KMS-11 (cell line): Measurements from ENCODE around the gene UXT.
A peak's percentile ranks its signal among the peaks of the same experiment; 100 is the strongest.

Experiments used
- H2AFZ ChIP-seq: fragments of 200-600 bp; sonication (generic); 2 replicates; pipeline ENCODE4 v1.6.1; 2016; ENCODE audit warnings: antibody characterized with exemption, mixed run types, low read depth
- H3K27ac ChIP-seq: fragments of 200-600 bp; sonication (generic); 2 replicates; pipeline ENCODE4 v1.6.1; 2016; ENCODE audit warnings: mild to moderate bottlenecking, mixed run types
- H3K27me3 ChIP-seq: fragments of 200-600 bp; sonication (generic); 2 replicates; pipeline ENCODE4 v1.6.1; 2017; ENCODE audit warnings: mild to moderate bottlenecking, low read depth, mixed run types, moderate library complexity; ENCODE audit not compliant: insufficient read depth
- H3K36me3 ChIP-seq: fragments of 200-600 bp; sonication (generic); 2 replicates; pipeline ENCODE4 v1.6.1; 2017; ENCODE audit warnings: mild to moderate bottlenecking, mixed run types; ENCODE audit not compliant: insufficient read depth
- H3K4me1 ChIP-seq: fragments of 200-600 bp; sonication (generic); 2 replicates; pipeline ENCODE4 v1.6.1; 2016; ENCODE audit warnings: mild to moderate bottlenecking, low read depth, mixed run types; ENCODE audit not compliant: poor library complexity, severe bottlenecking
- H3K4me2 ChIP-seq: fragments of 200-600 bp; sonication (generic); 2 replicates; pipeline ENCODE4 v1.7.0; 2016; ENCODE audit warnings: mild to moderate bottlenecking, mixed run types
- H3K4me3 ChIP-seq: fragments of 200-600 bp; sonication (generic); IDR thresholded peaks from 2 replicates; pipeline ENCODE4 v1.6.1; 2017; ENCODE audit warnings: low read depth, low read length, mixed read lengths; ENCODE audit not compliant: insufficient read depth
- H3K79me2 ChIP-seq: fragments of 200-600 bp; sonication (generic); 2 replicates; pipeline ENCODE4 v1.6.1; 2016; ENCODE audit warnings: low read depth, mixed run types; ENCODE audit not compliant: insufficient read depth
- H3K9ac ChIP-seq: fragments of 200-600 bp; sonication (generic); 2 replicates; pipeline ENCODE4 v1.6.1; 2016; ENCODE audit warnings: mild to moderate bottlenecking, mixed run types
- H4K20me1 ChIP-seq: fragments of 200-600 bp; sonication (generic); 2 replicates; pipeline ENCODE4 v1.6.1; 2016; ENCODE audit warnings: mild to moderate bottlenecking, mixed run types; ENCODE audit not compliant: insufficient read depth
- TF ChIP-seq, protein P1 (sequence below): fragments of 200-600 bp; sonication (generic); conservative IDR thresholded peaks from 2 replicates; pipeline ENCODE4 v1.6.1; 2017; ENCODE audit warnings: low read depth, mild to moderate bottlenecking, antibody characterized with exemption, low read length, moderate library complexity, mixed read lengths

Gene UXT

DNA sequence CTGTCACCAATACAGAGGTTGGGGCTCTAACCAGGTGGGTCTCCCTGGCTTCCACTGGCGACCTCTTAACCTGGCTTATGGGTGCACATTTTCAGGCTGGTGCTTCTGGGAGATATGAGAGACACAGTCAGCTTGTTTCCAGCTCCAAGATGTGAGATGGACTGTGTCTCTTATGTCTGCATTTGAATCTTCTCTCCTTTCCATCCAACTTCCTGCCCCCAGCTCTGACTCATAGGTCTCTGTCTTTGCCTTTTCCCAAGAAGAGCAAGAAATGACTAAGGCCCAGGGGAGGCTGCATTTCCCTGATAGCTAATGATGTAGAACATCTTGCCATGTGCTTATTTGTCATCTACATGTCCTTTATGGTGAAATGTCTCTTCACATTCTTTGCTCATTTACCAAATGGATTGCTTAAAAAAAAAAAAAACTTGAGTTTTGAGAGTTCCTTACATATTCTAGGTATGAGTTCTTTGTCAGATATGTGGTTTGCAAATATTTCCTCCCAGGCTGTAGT, 3.2 kb upstream of the UXT start:
- Histone ChIP-seq H3K27ac (no peak overlapping the region), H3K4me1 (peaks cover 11% of the 10 kb centered on the region), H3K4me2 (no peak overlapping the region), H3K27me3 (no peaks in the 10 kb centered on the region), H4K20me1 (no peaks in the 10 kb centered on the region), H3K9ac (no peak overlapping the region), H3K79me2 (no peaks in the 10 kb centered on the region), H3K36me3 (no peaks in the 10 kb centered on the region), H3K4me3 (no peak overlapping the region), H2AFZ (no peak overlapping the region)
- TF ChIP-seq, protein P1, sequence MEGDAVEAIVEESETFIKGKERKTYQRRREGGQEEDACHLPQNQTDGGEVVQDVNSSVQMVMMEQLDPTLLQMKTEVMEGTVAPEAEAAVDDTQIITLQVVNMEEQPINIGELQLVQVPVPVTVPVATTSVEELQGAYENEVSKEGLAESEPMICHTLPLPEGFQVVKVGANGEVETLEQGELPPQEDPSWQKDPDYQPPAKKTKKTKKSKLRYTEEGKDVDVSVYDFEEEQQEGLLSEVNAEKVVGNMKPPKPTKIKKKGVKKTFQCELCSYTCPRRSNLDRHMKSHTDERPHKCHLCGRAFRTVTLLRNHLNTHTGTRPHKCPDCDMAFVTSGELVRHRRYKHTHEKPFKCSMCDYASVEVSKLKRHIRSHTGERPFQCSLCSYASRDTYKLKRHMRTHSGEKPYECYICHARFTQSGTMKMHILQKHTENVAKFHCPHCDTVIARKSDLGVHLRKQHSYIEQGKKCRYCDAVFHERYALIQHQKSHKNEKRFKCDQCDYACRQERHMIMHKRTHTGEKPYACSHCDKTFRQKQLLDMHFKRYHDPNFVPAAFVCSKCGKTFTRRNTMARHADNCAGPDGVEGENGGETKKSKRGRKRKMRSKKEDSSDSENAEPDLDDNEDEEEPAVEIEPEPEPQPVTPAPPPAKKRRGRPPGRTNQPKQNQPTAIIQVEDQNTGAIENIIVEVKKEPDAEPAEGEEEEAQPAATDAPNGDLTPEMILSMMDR = no peak

DNA sequence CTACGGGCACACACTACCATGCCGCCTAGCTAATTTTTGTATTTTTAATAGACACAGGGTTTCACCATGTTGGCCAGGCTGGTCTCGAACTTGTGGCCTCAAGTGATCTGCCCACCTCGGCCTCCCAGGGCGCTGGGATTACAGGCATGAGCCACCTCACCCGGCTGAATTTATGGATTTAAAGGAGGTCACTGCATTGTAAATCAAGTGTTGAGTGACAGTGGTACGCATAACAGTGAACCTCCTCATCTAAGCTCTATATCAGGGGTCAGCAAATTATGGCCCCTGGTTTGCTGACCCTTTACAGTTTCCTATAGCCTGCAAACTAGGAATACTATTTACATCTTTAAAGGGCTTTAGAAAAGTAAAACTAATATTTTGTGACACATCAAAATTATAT, 2.6 kb upstream of the UXT start:
- H4K20me1 ChIP-seq = no peaks in the 10 kb centered on the region
- no peak overlapping the region for H3K4me2 ChIP-seq
- no peak overlapping the region for H3K27ac ChIP-seq
- H3K79me2 ChIP-seq = no peaks in the 10 kb centered on the region
- peaks cover 11% of the 10 kb centered on the region for H3K4me1 ChIP-seq
- H2AFZ ChIP-seq = no peak overlapping the region
- H3K4me3 ChIP-seq = no peak overlapping the region
- no peaks in the 10 kb centered on the region for H3K36me3 ChIP-seq
- H3K9ac ChIP-seq = no peak overlapping the region
- no peaks in the 10 kb centered on the region for H3K27me3 ChIP-seq
- TF ChIP-seq, protein P1 = no peak

DNA sequence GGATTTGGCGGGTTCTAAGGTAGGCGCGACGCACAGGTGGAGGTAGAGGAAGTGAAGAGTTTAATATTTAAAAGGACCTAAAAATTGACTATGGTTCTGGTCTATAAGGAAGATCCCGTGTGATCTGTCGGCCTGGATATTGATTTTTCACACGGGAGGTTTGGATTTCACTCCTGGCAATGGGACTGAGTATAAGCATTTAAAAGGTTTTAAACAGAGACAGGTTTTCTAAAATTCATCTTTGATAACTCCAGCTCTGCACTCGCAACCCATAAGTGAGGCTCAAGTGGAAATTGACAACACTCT, 394 bp upstream of the UXT start:
- peaks cover 11% of the 10 kb centered on the region for H3K4me1 ChIP-seq
- H3K4me3 ChIP-seq = no peak overlapping the region
- H3K27ac ChIP-seq = peak overlapping the region; percentile 97
- H3K27me3 ChIP-seq = no peaks in the 10 kb centered on the region
- H3K4me2 ChIP-seq = peak overlapping the region; percentile 45
- no peaks in the 10 kb centered on the region for H4K20me1 ChIP-seq
- peak overlapping the region; percentile 81 for H2AFZ ChIP-seq
- H3K79me2 ChIP-seq = no peaks in the 10 kb centered on the region
- H3K9ac ChIP-seq = peak overlapping the region; percentile 97; the same call in 1 of the 2 replicates
- H3K36me3 ChIP-seq = no peaks in the 10 kb centered on the region
- TF ChIP-seq, protein P1 = no peak

DNA sequence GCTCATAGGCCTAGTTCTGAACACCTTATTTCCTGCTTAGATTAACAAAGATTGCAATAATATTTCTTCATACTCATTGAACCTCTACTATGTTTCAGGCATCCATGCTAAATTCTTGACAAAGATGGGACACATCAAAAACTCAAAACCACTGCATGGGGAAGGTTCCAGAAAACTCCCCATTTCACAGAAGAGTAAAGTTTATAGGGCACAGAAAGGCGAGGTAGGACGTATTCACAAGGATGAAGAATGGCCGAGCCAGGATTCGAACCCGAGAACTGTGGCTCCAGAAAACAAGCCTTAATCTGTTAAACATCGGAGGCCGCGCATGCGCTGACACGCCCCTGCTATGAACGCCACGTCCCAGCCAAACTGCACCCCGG, 688 bp downstream of the UXT start:
- Histone ChIP-seq H3K9ac (peak overlapping the region; percentile 39; the same call in 1 of the 2 replicates), H3K27ac (peak overlapping the region; percentile 97; the same call in 1 of the 2 replicates), H3K4me1 (peaks cover 11% of the 10 kb centered on the region), H3K4me2 (peak overlapping the region; percentile 94), H3K4me3 (no peak overlapping the region), H3K79me2 (no peaks in the 10 kb centered on the region), H3K27me3 (no peaks in the 10 kb centered on the region), H2AFZ (0 out of 2 replicates have a peak overlapping the region, but pooled peaks have one; percentile 47), H3K36me3 (no peaks in the 10 kb centered on the region), H4K20me1 (no peaks in the 10 kb centered on the region)
- TF ChIP-seq, protein P1 = no peak
